WTC11 (cell line): ENCODE measurements around the gene SP3.

Experiments
- ATF2 ChIP-seq: sonication (generic); formaldehyde crosslinking; IDR thresholded peaks from 2 replicates; pipeline ENCODE4 v1.8.1; 2022; ENCODE audit warnings: low read depth, missing genetic modification reagents, borderline replicate concordance
- CREB1 ChIP-seq: sonication (generic); formaldehyde crosslinking; IDR thresholded peaks from 2 replicates; pipeline ENCODE4 v1.8.0; 2023; ENCODE audit warnings: mild to moderate bottlenecking, missing genetic modification reagents
- NFYB ChIP-seq: sonication (generic); formaldehyde crosslinking; conservative IDR thresholded peaks from 2 replicates; pipeline ENCODE4 v1.8.0; 2022; ENCODE audit warnings: low read depth, missing genetic modification reagents
- STAT6 ChIP-seq: sonication (generic); formaldehyde crosslinking; conservative IDR thresholded peaks from 2 replicates; pipeline ENCODE4 v1.8.1; 2023; ENCODE audit warnings: mild to moderate bottlenecking, low read depth, missing genetic modification reagents, moderate library complexity
- ZBTB21 ChIP-seq: sonication (generic); formaldehyde crosslinking; IDR thresholded peaks from 2 replicates; pipeline ENCODE4 v1.8.1; 2023; ENCODE audit warnings: mild to moderate bottlenecking, missing genetic modification reagents, borderline replicate concordance
- ZNF281 ChIP-seq: sonication (generic); formaldehyde crosslinking; IDR thresholded peaks from 2 replicates; pipeline ENCODE4 v1.8.0; 2023; ENCODE audit warnings: mild to moderate bottlenecking, missing genetic modification reagents
- TF ChIP-seq, protein P1 (sequence below): fragments of 200-600 bp; IDR thresholded peaks from 2 replicates; pipeline ENCODE4 v1.8.0; 2022; ENCODE audit warnings: antibody characterized with exemption
- TF ChIP-seq, protein P2 (sequence below): sonication (generic); formaldehyde crosslinking; IDR thresholded peaks from 2 replicates; pipeline ENCODE4 v1.8.1; 2023; ENCODE audit warnings: mild to moderate bottlenecking, missing genetic modification reagents

- TF ChIP-seq, protein P1, sequence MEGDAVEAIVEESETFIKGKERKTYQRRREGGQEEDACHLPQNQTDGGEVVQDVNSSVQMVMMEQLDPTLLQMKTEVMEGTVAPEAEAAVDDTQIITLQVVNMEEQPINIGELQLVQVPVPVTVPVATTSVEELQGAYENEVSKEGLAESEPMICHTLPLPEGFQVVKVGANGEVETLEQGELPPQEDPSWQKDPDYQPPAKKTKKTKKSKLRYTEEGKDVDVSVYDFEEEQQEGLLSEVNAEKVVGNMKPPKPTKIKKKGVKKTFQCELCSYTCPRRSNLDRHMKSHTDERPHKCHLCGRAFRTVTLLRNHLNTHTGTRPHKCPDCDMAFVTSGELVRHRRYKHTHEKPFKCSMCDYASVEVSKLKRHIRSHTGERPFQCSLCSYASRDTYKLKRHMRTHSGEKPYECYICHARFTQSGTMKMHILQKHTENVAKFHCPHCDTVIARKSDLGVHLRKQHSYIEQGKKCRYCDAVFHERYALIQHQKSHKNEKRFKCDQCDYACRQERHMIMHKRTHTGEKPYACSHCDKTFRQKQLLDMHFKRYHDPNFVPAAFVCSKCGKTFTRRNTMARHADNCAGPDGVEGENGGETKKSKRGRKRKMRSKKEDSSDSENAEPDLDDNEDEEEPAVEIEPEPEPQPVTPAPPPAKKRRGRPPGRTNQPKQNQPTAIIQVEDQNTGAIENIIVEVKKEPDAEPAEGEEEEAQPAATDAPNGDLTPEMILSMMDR, result no peak
- TF ChIP-seq CREB1 (CRISPR knock-in tag) (no peak), ZBTB21 (CRISPR knock-in tag) (no peak), NFYB (CRISPR knock-in tag) (no peak), ZNF281 (CRISPR knock-in tag) (no peak), STAT6 (CRISPR knock-in tag) (no peak), ATF2 (CRISPR knock-in tag) (no peak)
- TF ChIP-seq, protein P2, sequence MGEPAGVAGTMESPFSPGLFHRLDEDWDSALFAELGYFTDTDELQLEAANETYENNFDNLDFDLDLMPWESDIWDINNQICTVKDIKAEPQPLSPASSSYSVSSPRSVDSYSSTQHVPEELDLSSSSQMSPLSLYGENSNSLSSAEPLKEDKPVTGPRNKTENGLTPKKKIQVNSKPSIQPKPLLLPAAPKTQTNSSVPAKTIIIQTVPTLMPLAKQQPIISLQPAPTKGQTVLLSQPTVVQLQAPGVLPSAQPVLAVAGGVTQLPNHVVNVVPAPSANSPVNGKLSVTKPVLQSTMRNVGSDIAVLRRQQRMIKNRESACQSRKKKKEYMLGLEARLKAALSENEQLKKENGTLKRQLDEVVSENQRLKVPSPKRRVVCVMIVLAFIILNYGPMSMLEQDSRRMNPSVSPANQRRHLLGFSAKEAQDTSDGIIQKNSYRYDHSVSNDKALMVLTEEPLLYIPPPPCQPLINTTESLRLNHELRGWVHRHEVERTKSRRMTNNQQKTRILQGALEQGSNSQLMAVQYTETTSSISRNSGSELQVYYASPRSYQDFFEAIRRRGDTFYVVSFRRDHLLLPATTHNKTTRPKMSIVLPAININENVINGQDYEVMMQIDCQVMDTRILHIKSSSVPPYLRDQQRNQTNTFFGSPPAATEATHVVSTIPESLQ (CRISPR knock-in tag), result no peak
Measured at GRCh38 chr2:173876833-173877413, 88.2 kb downstream of the SP3 start.
